ENCODE results near the gene KLHDC1.

KLHDC1 gene

DNA sequence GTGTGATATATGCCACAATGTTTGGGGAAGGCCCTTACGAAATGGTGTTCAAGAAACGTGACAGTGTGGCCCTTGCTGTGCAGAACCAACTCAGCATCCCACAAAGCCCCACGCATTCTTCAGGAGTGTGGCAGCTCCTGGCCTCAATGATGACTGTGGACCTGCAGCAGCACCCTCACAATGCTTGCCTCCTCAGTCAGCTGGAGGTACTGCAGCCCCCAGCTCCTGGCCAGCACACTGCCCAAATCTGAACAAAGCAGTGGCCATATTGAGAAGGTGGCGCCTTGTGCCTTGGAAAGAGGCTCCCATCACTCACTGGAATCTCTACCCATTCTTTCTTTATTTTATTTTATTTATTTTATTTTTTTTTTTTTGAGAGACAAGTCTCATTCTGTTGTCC lies 15.3 kb upstream of the KLHDC1 start:
- DNase-seq (ENCODE audit: low read depth in 2 of 2), result no peak
- TF ChIP-seq, protein P1, sequence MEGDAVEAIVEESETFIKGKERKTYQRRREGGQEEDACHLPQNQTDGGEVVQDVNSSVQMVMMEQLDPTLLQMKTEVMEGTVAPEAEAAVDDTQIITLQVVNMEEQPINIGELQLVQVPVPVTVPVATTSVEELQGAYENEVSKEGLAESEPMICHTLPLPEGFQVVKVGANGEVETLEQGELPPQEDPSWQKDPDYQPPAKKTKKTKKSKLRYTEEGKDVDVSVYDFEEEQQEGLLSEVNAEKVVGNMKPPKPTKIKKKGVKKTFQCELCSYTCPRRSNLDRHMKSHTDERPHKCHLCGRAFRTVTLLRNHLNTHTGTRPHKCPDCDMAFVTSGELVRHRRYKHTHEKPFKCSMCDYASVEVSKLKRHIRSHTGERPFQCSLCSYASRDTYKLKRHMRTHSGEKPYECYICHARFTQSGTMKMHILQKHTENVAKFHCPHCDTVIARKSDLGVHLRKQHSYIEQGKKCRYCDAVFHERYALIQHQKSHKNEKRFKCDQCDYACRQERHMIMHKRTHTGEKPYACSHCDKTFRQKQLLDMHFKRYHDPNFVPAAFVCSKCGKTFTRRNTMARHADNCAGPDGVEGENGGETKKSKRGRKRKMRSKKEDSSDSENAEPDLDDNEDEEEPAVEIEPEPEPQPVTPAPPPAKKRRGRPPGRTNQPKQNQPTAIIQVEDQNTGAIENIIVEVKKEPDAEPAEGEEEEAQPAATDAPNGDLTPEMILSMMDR (IDR thresholded peaks at IDR 0.05; ENCODE audit: low read depth, low read length), result peak; percentile 25
- H3K4me3 ChIP-seq (replicated peaks in 1 of 2; ENCODE audit: low read depth in 2 of 2, low read length in 2 of 2), result no peak overlapping the region

DNA sequence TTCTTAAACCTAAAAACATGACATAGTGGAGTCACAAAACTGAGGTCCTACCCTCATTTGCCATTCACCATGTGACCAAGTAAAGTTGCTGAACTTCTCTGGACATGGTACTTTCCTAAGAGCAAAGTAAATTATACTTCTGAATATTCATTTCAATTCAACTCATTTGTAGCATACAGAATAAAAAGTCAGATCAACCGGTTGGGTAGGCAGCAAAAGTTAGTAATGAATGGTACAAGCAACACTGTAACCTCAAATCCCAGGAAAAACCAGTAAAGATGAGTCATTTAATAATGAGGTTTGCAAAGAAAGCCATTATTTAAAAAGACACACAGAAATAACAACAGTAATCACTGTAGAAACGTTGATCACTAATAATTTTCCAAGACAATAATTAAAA lies 13.6 kb upstream of the KLHDC1 start:
- no peak overlapping the region for H3K4me3 ChIP-seq (replicated peaks in 1 of 2; ENCODE audit: low read depth in 2 of 2, low read length in 2 of 2)
- TF ChIP-seq, protein P1 (IDR thresholded peaks at IDR 0.05; ENCODE audit: low read depth, low read length), result no peak
- no peak for DNase-seq (ENCODE audit: low read depth in 2 of 2)

DNA sequence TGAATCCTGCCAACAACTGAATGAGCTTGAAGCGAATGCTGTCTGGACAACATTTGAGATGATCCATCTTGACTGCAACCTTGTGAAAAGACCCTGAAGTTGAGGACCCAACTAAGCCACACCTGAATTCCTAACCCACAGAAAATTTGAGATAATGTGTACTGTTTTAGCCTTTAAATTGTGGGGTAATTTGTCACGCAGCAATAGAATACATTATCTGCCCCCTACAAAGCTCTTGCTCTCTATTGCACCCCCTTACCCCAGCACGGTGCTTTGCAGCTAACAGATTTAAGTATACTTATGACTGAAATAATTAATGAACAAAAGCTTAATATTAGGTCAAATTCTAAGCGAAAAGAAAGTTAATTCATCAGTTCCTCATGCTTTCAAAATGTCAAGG lies 6.5 kb upstream of the KLHDC1 start:
- H3K4me3 ChIP-seq (replicated peaks in 1 of 2; ENCODE audit: low read depth in 2 of 2, low read length in 2 of 2), result no peak overlapping the region
- TF ChIP-seq, protein P1 (IDR thresholded peaks at IDR 0.05; ENCODE audit: low read depth, low read length), result no peak
- no peak for DNase-seq (ENCODE audit: low read depth in 2 of 2)

DNA sequence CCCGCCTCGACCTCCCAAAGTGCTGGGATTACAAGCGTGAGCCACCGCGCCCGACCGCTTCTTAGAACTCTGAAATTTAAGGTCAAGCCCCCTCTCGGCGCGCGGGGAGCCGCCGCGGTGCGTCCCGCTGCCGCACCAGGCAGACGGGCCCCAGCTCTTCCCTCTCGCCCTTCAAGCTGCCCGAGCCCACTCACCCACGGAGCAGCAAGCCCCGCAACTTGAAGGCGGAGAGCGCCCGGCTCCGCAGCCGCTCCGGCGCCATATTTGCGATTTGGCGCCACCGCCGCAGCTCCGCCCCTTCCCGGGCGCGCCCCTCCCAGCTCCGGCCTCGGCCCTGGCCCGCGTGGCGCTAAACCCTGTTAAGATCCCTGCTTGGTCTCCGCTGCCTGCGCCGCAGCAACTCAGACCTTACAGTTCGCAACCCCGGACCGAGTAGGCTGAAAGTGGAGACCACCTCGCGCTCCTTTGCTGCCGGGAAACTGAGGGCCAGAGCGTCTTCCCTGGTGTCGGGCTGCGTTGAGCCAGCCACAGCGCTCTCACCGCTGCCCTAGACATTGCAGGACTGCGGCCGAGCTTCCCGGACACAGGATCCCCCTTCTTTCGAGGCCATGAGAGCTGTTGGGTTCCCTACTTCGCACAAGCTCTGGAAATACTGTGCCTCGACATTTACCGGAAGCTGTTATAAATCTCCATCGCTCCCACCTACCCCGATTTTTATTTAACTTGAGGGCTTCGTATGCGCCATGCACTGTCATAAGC lies 4.8 kb upstream of the KLHDC1 start, which contains the start of gene POLE2:
POLE2 (minus strand) TSS at position 273 of the 759 bp plus-strand sequence; CDS start at position 262, 11 bp downstream.
- H3K4me3 ChIP-seq (replicated peaks in 1 of 2; ENCODE audit: low read depth in 2 of 2, low read length in 2 of 2), result peak within 1 kb of the TSS; percentile 52 to 89
- peak; percentile 71 to 72 for DNase-seq (ENCODE audit: low read depth in 2 of 2)
- TF ChIP-seq, protein P1 (IDR thresholded peaks at IDR 0.05; ENCODE audit: low read depth, low read length), result no peak

DNA sequence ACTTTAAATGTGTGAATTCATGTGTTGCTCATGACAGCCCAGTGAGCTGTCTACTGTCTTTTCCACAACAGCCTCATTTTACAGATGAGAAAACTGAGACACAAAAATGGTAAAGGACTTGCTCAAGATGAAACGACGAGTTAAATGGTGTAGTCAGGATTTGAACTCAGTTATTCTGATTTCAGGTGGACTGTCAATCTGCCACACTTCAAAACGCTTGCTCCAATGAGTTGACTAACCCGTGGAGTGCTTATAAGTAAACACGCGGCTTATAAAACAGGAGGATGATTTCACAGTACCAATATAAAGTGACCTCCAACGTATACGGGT lies 4.3 kb upstream of the KLHDC1 start:
- DNase-seq (ENCODE audit: low read depth in 2 of 2), result no peak
- H3K4me3 ChIP-seq (replicated peaks in 1 of 2; ENCODE audit: low read depth in 2 of 2, low read length in 2 of 2), result no peak overlapping the region
- TF ChIP-seq, protein P1 (IDR thresholded peaks at IDR 0.05; ENCODE audit: low read depth, low read length), result no peak

DNA sequence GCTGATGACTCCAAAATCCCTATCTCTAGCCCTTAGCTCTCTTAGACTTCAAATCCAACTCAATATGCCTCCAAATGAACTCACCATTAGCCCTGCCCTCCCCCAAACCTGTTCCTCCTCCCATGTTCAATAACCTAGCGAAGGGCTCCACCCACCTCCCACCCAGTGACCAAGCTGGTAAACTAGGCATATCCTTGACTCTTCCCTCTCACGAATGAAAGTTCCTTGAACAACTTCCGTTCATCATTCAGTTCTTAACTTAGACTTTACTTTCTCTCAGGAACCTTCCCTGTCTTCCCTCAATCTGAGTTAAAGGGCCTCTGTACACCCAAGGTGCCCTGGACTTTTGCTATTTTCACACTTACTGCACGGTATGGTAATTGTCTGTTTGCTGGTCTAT lies 1.9 kb upstream of the KLHDC1 start:
- DNase-seq (ENCODE audit: low read depth in 2 of 2), result no peak
- no peak overlapping the region for H3K4me3 ChIP-seq (replicated peaks in 1 of 2; ENCODE audit: low read depth in 2 of 2, low read length in 2 of 2)
- TF ChIP-seq, protein P1 (IDR thresholded peaks at IDR 0.05; ENCODE audit: low read depth, low read length), result no peak

All from cardiac fibroblast (primary cell).